Kidney tubule cell (primary cell): ENCODE results near the gene NFE2L3.
"Not testable (repeated sequence)": the region's sequence is repeated elsewhere in the genome, so short reads cannot be mapped to it uniquely, and the experiment has no call there.

Experiments
- DNase-seq: peaks from one replicate; pipeline ENCODE4 v3.0.0-alpha.2; 2018; ENCODE audit warnings: low spot score

The NFE2L3 gene

GRCh38 chr7:26168458-26169023 lies 16.5 kb downstream of the NFE2L3 start:
- no peak for DNase-seq

GRCh38 chr7:26169271-26169670 lies 17.3 kb downstream of the NFE2L3 start:
- no peak for DNase-seq

GRCh38 chr7:26170663-26171062 lies 18.7 kb downstream of the NFE2L3 start:
- DNase-seq, result no peak

GRCh38 chr7:26171601-26172000 lies 19.6 kb downstream of the NFE2L3 start:
- DNase-seq, result no peak

GRCh38 chr7:26172048-26172447 lies 20.1 kb downstream of the NFE2L3 start:
- no peak for DNase-seq

GRCh38 chr7:26175903-26176302 lies 23.9 kb downstream of the NFE2L3 start:
- DNase-seq, result not testable (repeated sequence)

GRCh38 chr7:26176696-26177095 lies 24.7 kb downstream of the NFE2L3 start:
- DNase-seq, result not testable (repeated sequence)

- not testable (repeated sequence) for DNase-seq
These were observed 25.3 kb downstream of the NFE2L3 start for GRCh38 chr7:26177269-26177668.

GRCh38 chr7:26178272-26178960 lies 26.4 kb downstream of the NFE2L3 start:
- no peak for DNase-seq

GRCh38 chr7:26179422-26179821 lies 27.4 kb downstream of the NFE2L3 start:
- DNase-seq, result no peak

- no peak for DNase-seq
These were observed 28.0 kb downstream of the NFE2L3 start for GRCh38 chr7:26179826-26180497.

GRCh38 chr7:26180792-26181198 lies 28.8 kb downstream of the NFE2L3 start:
- DNase-seq, result no peak

GRCh38 chr7:26181474-26182227 lies 29.7 kb downstream of the NFE2L3 start:
- DNase-seq, result no peak

GRCh38 chr7:26182283-26182682 lies 30.3 kb downstream of the NFE2L3 start:
- DNase-seq, result no peak

GRCh38 chr7:26182706-26183105 lies 30.7 kb downstream of the NFE2L3 start:
- DNase-seq, result no peak

GRCh38 chr7:26183545-26184280 lies 31.7 kb downstream of the NFE2L3 start:
- DNase-seq, result no peak

GRCh38 chr7:26184281-26185101 lies 32.5 kb downstream of the NFE2L3 start:
- not testable (repeated sequence) for DNase-seq

GRCh38 chr7:26185131-26185843 lies 33.3 kb downstream of the NFE2L3 start:
- DNase-seq, result no peak

- DNase-seq, result no peak
These were observed 33.8 kb downstream of the NFE2L3 start for GRCh38 chr7:26185844-26186180.
